NB4 (cell line): ENCODE data around the gene BANP.
"Not testable (repeated sequence)": the region's sequence is repeated elsewhere in the genome, so short reads cannot be mapped to it uniquely, and the experiment has no call there.

ENCODE experiments used
- DNase-seq: peaks from one replicate; pipeline ENCODE4 v3.0.0; 2010; ENCODE audit warnings: low read depth
- H3K4me3 ChIP-seq: one replicate; pipeline ENCODE4 v1.5.1; 2011; ENCODE audit warnings: mild to moderate bottlenecking, low read depth, low read length, moderate library complexity
- CTCF ChIP-seq: IDR thresholded peaks from one replicate; pipeline ENCODE4 v1.5.1; 2012; ENCODE audit warnings: low read depth, low read length
- MAX ChIP-seq: IDR thresholded peaks from 2 replicates; pipeline ENCODE4 v1.6.1; 2011; ENCODE audit warnings: low read depth, low read length
- MYC ChIP-seq: IDR thresholded peaks from 2 replicates; pipeline ENCODE4 v1.6.1; 2011; ENCODE audit warnings: low read depth, low read length
- POLR2A ChIP-seq: IDR thresholded peaks from 2 replicates; pipeline ENCODE4 v1.6.1; 2011; ENCODE audit warnings: mild to moderate bottlenecking; ENCODE audit not compliant: insufficient read length; ENCODE audit errors: extremely low read depth

BANP gene

GRCh38 chr16:87929986-87930385, 21.2 kb upstream of the BANP start:
- TF ChIP-seq MAX (no peak), MYC (no peak), CTCF (no peak), POLR2A (no peak)
- no peak for DNase-seq
- H3K4me3 ChIP-seq, result no peak overlapping the region

DNA sequence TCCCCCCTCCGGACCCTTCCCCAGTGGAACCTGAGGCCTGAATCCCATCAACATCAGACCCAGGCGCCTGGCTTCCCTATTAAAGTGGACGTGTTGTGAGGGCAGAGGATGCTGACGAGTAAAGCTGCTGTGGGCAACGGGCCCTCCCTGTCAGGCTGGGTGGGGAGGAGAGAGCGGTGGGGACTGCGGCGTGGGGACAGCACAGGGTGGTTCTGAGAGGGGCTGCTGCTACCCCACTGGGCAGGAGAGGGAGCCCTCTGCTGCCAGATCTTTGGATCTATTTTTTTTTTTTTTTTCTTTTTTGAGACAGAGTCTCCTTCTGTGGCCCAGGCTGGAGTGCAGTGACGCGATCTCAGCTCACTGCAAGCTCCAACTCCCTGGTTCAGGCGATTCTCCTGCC, 20.8 kb upstream of the BANP start:
- peak; percentile 50 for DNase-seq

DNA sequence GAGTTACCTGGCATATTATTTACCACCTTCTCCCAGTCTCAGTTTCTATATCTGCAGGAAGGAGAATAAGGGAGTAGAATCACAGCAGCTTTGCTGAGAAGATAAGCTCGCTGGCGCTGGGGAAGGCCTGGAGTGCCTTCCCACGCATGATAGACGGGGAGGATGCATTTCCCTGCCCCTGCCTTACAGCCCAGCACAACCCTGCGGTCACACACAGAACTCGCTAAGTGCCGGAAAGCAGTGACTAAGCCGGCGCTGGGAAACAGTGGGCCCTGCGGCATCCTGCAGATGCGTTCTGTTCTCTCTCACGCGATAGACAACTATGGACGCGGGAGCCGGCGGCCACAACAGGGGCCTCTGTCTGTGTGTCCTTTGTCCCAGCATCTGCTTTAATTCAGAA, 19.7 kb upstream of the BANP start:
- TF ChIP-seq POLR2A (no peak), MYC (no peak)
- peak; percentile 89 for DNase-seq
- no peak overlapping the region for H3K4me3 ChIP-seq

More for the DNA sequence above, 20.8 kb upstream of the BANP start:
- TF ChIP-seq POLR2A, result no peak
- peak; percentile 42 for TF ChIP-seq CTCF
- no peak overlapping the region for H3K4me3 ChIP-seq

DNA sequence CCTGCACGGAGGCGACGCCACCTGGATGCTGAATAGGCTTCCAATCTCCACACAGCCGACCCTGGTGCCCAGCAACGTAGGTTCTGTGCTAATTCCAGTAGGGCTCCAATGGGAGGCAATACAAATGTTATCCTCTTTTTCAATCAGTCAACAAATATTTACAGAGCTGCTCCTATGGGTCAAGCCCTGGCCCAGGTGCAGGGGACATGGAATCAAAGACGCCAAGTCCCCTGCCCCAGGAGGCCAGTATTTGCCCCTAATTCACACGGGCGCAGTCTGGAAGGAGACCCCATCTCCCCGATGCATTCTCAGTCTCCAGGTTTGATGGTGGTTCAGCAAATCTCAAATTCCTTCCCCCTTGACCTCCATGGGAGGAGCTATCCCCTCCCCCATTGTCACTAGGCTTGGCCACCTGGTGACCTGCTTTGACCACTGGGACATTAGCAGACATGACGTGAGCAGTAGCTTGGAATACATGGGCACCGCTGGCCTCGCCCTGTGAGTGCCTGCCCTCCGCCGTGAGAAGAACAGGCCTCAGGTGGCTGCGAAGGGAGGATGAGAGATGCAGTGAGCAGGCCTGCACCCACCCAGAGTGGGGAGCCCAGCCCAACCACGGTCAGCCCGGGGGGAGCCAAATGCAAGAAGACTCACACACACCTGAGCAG, 18.6 kb upstream of the BANP start:
- not testable (repeated sequence) for DNase-seq, H3K4me3 ChIP-seq

DNA sequence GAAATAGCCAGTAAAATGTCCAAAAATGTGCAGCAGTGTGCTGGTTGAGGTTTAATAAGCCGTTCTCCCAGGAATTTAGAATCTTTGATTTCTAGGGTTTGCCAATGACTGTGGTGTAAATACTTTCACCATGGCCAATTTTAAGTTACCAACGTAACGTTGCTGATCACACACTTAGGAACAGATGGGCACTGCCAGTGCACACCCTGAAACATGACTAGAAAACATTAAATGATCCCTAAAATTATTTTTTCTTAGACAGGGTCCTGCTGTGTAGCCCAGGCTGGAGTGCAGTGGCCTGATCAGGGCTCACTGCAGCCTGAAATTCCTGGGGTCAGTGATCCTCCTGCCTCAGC, 18.1 kb upstream of the BANP start:
- TF ChIP-seq CTCF, result no peak
- no peak for TF ChIP-seq MYC
- TF ChIP-seq MAX, result no peak
- no peak for TF ChIP-seq POLR2A
- no peak for DNase-seq
- H3K4me3 ChIP-seq, result no peak overlapping the region

DNA sequence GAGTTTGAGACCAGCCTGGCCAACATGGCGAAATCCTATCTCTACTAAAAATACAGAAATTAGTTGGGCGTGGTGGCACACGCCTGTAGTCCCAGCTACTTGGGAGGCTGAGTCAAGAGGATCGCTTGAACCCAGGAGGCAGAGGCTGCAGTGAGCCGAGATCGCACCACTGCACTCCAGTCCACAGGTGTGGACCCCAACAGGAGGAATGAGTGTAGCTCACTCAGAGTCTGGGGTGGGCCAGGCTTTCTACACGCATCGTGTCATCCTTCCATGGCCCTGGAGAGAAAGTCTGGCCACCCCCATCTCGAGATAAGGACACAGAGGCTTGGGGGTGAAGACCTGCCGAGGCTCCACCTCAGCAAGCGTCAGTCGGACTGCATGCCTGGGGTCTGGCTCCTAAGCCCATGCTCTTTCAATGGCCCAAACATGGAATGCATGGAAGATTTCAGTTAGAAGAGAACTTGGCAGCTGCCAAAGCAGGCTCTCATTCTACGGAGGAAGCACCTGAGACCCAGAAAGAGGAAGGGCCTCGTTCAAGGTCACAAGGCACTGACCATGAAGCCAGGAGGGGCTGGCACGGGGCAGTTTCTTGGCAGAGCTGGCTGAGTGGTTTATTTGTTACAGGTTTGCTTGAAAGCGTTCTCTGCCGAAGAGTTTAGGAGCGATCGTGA, 16.3 kb upstream of the BANP start:
- not testable (repeated sequence) for H3K4me3 ChIP-seq, DNase-seq

- DNase-seq, H3K4me3 ChIP-seq: not testable (repeated sequence)
These were observed 15.2 kb upstream of the BANP start for GRCh38 chr16:87936016-87936374.

DNA sequence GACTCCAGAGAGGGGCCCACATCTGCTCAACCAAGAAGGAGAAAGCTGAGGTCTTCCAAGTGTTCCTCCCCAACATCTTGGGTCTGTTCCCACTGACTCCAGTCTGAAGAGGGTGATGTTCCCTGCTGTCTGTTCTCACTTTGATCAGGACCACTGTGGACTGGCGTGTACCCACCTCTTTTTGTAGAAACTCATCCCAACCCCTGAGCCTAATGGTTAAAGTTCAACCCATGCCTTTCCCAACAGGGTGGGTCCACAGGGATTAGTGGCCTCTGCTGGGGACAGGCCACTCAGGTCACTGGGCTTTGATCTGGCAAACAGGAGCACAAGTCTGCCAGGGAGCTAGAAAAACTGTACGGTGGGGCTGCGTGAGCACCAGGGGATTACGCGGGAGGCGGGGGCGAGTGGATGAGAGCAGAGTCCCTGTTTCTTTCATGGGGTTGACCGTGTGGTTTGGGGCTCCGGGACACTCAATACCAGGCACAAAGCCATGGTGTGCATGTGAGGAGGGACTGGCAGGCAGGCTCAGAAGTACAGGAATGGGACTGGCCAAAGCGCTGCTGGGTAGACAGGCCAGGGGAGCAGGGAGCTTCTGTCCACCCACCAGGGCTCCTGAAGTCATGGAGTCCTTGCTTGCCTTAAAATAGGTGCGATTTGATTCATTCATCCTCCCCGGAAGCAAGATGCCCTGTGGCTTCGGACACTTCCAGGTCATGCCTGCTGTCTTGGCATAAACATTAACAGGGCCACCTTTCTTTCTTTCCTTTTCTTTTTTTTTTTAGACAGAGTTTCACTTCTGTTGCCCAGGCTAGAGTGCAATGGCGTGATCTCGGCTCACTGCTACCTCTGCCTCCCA, 14.6 kb upstream of the BANP start, which contains the start of gene CA5A:
TSS of gene CA5A (minus strand) at position 155 of the 856 bp plus-strand sequence. CDS start at position 76, 79 bp downstream.
- DNase-seq, result no peak
- H3K4me3 ChIP-seq, result no peak within 1 kb of the TSS
- TF ChIP-seq POLR2A, result no peak
- no peak for TF ChIP-seq MAX
- no peak for TF ChIP-seq CTCF
- no peak for TF ChIP-seq MYC

GRCh38 chr16:87937231-87937542, 14.0 kb upstream of the BANP start:
- DNase-seq, H3K4me3 ChIP-seq: not testable (repeated sequence)
